KOPT-K1 (cell line): Measurements from ENCODE around the gene KDELR1.
A peak's percentile ranks its signal among the peaks of the same experiment; 100 is the strongest.

Experiments used
- H3K27ac ChIP-seq: fragments of 200-600 bp; sonication (generic); 2 replicates; pipeline ENCODE4 v1.5.1; 2016; ENCODE audit warnings: antibody characterized with exemption, mild to moderate bottlenecking, low read depth, low read length; ENCODE audit not compliant: poor library complexity, severe bottlenecking
- H3K36me3 ChIP-seq: fragments of 200-600 bp; sonication (generic); 2 replicates; pipeline ENCODE4 v1.5.1; 2017; ENCODE audit warnings: antibody characterized with exemption, mild to moderate bottlenecking, low read length, moderate library complexity; ENCODE audit not compliant: insufficient read depth
- H3K9me3 ChIP-seq: fragments of 200-600 bp; sonication (generic); 2 replicates; pipeline ENCODE4 v1.5.1; 2017; ENCODE audit warnings: antibody characterized with exemption, low read length, mild to moderate bottlenecking; ENCODE audit not compliant: insufficient read depth, poor library complexity, severe bottlenecking

KDELR1 gene

DNA sequence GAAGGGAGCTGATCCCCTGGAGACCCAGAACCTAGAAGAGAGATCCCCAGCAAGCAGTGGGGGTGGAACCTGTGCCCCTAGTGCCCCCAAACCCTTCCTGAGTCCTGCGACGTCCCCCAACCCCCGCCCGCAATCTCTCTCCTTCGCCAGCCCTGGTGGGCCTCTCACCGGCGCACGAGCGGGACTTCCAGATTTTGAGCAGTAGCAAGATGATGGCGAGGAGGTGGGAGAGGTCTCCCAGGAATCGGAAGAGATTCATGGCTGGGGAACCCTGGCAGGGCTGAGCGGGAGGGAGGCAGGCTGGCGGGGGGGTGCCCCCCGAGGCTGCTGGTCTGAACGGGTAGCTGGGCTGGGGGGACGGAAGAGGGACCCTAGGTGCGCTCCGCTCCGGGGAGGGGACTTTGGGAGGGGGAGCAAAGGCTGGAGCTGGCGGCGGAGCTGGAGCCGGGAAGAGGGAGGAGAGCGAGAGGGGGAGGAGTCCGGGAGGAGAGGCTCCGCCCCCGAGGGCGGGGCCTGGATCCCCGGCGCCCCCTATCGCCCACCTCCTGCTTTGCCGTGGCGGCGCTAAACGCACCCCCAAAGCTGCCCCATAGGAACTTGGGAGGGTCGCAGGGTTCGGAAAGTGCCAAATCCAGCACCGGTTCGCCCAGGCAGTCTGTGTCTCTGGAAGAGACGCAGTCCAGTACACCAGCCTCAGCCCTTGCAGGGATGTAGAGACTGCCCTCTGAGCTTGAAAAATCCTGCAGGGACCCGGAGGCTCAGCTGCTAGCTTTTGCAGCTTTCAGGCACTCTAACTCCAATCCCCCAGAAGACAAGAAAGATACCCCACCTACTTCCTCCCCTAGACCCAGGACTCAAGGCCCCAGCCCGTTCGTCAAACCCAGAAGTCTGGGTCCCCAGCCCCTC, at the start of gene KDELR1:
TSS of gene KDELR1 (minus strand) at position 452 of the 906 bp plus-strand sequence. CDS start at position 259, 193 bp downstream.
- Histone ChIP-seq H3K36me3 (peaks cover 32% of the 10 kb centered on the region), H3K9me3 (no peaks in the 10 kb centered on the region), H3K27ac (peak within 1 kb of the TSS; percentile 80)

- Histone ChIP-seq H3K9me3 (peaks cover under 1% of the 10 kb centered on the region), H3K27ac (no peak overlapping the region), H3K36me3 (no peaks in the 10 kb centered on the region)
Measured at GRCh38 chr19:48436586-48436985, 45.2 kb upstream of the KDELR1 start.

DNA sequence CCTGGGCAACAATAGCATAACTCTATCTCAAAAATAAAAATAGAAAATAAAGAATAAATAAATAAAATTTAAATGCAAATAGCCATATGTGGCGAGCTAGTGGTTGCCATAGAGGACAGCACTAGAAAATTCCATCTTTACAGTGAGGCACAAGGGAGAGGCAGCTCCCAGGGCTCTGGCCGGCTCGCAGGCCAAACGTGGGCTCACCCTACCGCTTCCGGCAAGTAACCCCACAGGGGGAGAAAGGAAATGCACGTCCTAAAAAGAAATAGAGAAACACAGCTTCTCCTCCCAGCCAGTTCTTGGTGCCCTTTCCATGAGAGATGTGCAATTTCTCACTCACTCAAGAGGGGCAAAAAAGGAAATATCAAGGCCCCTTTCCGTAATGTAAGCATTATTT, 42.0 kb upstream of the KDELR1 start:
- Histone ChIP-seq H3K27ac (no peak overlapping the region), H3K9me3 (peaks cover 8% of the 10 kb centered on the region), H3K36me3 (no peaks in the 10 kb centered on the region)

- no peak overlapping the region for H3K27ac ChIP-seq
- H3K36me3 ChIP-seq = no peaks in the 10 kb centered on the region
- peaks cover 8% of the 10 kb centered on the region for H3K9me3 ChIP-seq
Measured at GRCh38 chr19:48428670-48429069, 37.3 kb upstream of the KDELR1 start.

- no peak overlapping the region for H3K27ac ChIP-seq
- no peaks in the 10 kb centered on the region for H3K9me3 ChIP-seq
- H3K36me3 ChIP-seq = no peaks in the 10 kb centered on the region
Measured at GRCh38 chr19:48424694-48425219, 33.4 kb upstream of the KDELR1 start.

GRCh38 chr19:48421548-48421947, 30.2 kb upstream of the KDELR1 start:
- H3K36me3 ChIP-seq = no peaks in the 10 kb centered on the region
- no peak overlapping the region for H3K27ac ChIP-seq
- no peaks in the 10 kb centered on the region for H3K9me3 ChIP-seq

GRCh38 chr19:48419158-48419920, 28.0 kb upstream of the KDELR1 start:
- Histone ChIP-seq H3K27ac (no peak overlapping the region), H3K9me3 (no peaks in the 10 kb centered on the region), H3K36me3 (no peaks in the 10 kb centered on the region)

DNA sequence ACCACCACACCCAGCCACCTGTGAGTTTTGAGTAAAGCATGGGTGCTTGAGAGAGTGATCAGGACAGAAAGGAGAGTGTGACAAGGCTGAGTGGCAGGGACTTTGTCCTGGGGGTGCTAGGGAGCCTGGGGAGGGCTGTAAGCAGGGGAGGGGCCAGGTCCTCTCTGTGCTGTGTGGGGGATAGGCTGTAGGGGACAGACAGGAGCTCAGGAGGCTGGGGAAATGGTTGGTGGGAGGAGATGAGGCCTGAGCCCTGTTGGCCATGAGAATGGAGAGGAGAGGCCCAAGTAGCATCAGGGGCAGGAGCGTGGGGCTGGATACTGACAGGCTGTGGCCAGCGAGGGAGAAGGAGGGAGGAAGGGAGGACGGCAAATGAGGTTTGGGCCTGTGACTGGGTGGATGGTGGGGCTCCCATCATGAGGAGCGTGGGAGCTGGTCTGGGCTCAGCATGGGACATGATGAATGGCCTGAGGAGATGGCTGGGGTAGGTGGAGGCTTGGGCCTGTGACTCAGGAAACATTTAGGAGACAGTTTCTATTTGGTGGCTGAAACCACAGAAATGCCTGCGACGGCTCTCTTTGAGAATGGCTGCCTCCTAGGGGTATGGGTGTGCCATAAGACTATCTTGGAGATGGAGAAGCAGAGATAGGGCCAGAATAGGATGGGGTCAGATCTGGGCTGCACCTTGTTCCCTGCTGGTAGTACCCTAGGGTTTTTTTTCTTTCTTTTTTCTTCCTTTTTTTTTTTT, 27.1 kb upstream of the KDELR1 start:
- H3K27ac ChIP-seq = no peak overlapping the region
- H3K36me3 ChIP-seq = no peaks in the 10 kb centered on the region
- no peaks in the 10 kb centered on the region for H3K9me3 ChIP-seq

- Histone ChIP-seq H3K27ac (no peak overlapping the region), H3K36me3 (no peaks in the 10 kb centered on the region), H3K9me3 (no peaks in the 10 kb centered on the region)
Measured at GRCh38 chr19:48417421-48417820, 26.1 kb upstream of the KDELR1 start.

DNA sequence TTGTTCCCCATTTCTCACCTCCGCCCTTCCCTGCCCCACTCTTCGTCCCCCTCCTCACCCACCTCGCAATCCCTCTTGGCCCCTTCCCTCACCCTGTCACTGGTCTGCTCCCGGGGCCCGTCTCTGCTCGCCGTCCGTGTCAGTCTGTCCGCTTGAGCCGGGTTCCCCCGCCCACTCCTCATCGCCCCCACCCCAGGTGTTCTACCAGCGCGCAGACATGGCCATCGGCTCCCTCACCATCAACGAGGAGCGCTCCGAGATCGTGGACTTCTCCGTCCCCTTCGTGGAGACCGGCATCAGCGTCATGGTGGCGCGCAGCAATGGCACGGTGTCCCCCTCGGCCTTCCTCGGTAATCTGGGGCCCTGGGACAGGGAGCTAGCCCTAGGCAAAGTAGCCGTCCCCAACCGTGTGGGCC, 24.5 kb upstream of the KDELR1 start:
- H3K9me3 ChIP-seq = no peaks in the 10 kb centered on the region
- no peaks in the 10 kb centered on the region for H3K36me3 ChIP-seq
- H3K27ac ChIP-seq = no peak overlapping the region

DNA sequence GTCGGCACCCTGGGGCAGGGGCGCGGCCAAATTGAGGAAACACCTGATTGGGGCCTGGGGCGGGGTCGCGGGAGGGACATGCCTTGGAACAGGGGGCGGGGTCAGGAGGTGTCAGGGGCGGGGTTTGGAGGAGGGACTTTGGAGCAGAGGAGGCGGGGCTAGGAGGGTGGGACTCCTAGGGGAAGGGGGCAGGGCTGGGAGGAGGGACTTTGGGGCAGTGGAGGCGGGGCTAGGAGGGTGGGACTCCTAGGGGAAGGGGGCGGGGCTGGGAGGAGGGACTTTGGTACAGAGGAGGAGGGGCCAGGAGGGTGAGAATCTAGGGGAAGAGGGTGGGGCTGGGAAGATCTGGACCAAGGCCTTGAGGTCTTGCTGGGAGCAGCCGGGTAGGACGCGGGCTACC, 24.0 kb upstream of the KDELR1 start:
- Histone ChIP-seq H3K36me3 (no peaks in the 10 kb centered on the region), H3K27ac (no peak overlapping the region), H3K9me3 (no peaks in the 10 kb centered on the region)

GRCh38 chr19:48413879-48414587, 22.7 kb upstream of the KDELR1 start:
- Histone ChIP-seq H3K27ac (no peak overlapping the region), H3K9me3 (no peaks in the 10 kb centered on the region), H3K36me3 (no peaks in the 10 kb centered on the region)

GRCh38 chr19:48405850-48406249, 14.5 kb upstream of the KDELR1 start:
- no peak overlapping the region for H3K27ac ChIP-seq
- no peaks in the 10 kb centered on the region for H3K9me3 ChIP-seq
- no peaks in the 10 kb centered on the region for H3K36me3 ChIP-seq

DNA sequence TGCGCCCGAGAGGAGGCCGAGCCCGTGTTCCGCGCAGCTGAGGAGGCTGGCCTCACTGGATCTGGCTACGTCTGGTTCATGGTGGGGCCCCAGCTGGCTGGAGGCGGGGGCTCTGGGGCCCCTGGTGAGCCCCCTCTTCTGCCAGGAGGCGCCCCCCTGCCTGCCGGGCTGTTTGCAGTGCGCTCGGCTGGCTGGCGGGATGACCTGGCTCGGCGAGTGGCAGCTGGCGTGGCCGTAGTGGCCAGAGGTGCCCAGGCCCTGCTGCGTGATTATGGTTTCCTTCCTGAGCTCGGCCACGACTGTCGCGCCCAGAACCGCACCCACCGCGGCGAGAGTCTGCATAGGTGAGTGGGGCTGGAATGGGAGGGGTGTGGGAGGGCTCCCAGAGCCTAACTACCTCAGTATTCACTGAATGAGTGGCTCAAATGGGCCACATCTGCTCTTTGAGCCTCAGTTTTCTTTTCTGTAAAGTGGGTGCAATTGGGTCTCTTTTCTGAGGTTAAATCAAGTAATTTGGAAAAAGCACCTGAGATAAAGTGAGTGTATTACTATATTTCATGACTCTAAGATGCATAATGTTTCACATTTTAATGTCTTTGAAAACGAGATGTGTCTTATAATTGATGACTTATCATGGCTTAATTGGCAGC, 13.8 kb upstream of the KDELR1 start:
- Histone ChIP-seq H3K36me3 (no peaks in the 10 kb centered on the region), H3K9me3 (no peaks in the 10 kb centered on the region), H3K27ac (no peak overlapping the region)
